HepG2 (cell line): ENCODE data around the gene NGDN. TPM values are rescaled to one million over a fixed set of nuclear protein-coding genes. Genes with fewer than 3 reads are reported as not detected.

ENCODE experiments used
- ATAC-seq: fragments of 200-7000 bp; cut with Tn5 transposase; 3 replicates; pipeline ENCODE4 v1.9.1; 2020; ENCODE audit warnings: mild to moderate bottlenecking, moderate library complexity
- BruUV-seq: library from RNA; stranded (reverse); fragments of 400-500 nt; replicated peaks from 2 replicates; lab custom pipeline; 2021; lab: Mats Ljungman, UMichigan
- CTCF ChIA-PET: fragments of 300-600 bp; formaldehyde crosslinking; extraction: SDS; loops from one replicate; lab custom pipeline; 2021; ENCODE audit warnings: low total read pairs, inconsistent platforms, low intra/inter-chr PET ratio; lab: Yijun Ruan, JAX
- POLR2A ChIA-PET: fragments of 350-600 bp; sonication (Branson Sonifier 250); formaldehyde crosslinking; loops from one replicate; lab custom pipeline; 2020; ENCODE audit warnings: antibody characterized with exemption, inconsistent platforms; lab: Yijun Ruan, JAX
- DNase-seq: peaks from one replicate; pipeline ENCODE4 v3.0.0-alpha.2; 2015; ENCODE audit warnings: low spot score
- FAIRE-seq: peaks from 3 replicates; lab custom pipeline; 2011; peaks lifted over from hg19 to GRCh38; lab: Jason Lieb, UNC
- H2AFZ ChIP-seq: one replicate; pipeline ENCODE4 v1.6.1; 2011; ENCODE audit warnings: low read length, inconsistent platforms
- H3K27ac ChIP-seq: fragments of 300-600 bp; 3 replicates; pipeline ENCODE4 v1.8.0; 2011; ENCODE audit warnings: mixed run types, mild to moderate bottlenecking, mixed read lengths, low read length, inconsistent platforms; ENCODE audit not compliant: insufficient read depth; ENCODE audit errors: extremely low read length
- H3K27me3 ChIP-seq, 2 experiments: fragments of 200-600 bp in 1 of 2; 2 replicates in 1 of 2; 3 replicates in 1 of 2; pipeline versions ENCODE4 v1.6.0 to v1.8.0; 2011; ENCODE audit warnings: low read length in 2 of 2, mild to moderate bottlenecking in 2 of 2, moderate library complexity in 2 of 2, inconsistent platforms in 1 of 2; ENCODE audit not compliant: insufficient read depth in 2 of 2, control insufficient read depth in 1 of 2
- H3K36me3 ChIP-seq, 2 experiments: fragments of 200-600 bp in 1 of 2; replicated peaks in 1 of 2; 2 replicates in 1 of 2; 3 replicates in 1 of 2; pipeline versions ENCODE4 v1.5.1 to v1.8.0; 2011; ENCODE audit warnings: low read length in 2 of 2, inconsistent platforms in 1 of 2; ENCODE audit not compliant: insufficient read depth in 2 of 2, control insufficient read depth in 1 of 2
- H3K4me1 ChIP-seq: 2 replicates; pipeline ENCODE4 v1.5.1; 2012; ENCODE audit warnings: low read length, inconsistent platforms; ENCODE audit not compliant: insufficient read depth
- H3K4me2 ChIP-seq: 2 replicates; pipeline ENCODE4 v1.6.0; 2011; ENCODE audit warnings: low read depth, low read length, inconsistent platforms
- H3K4me3 ChIP-seq, 3 experiments: fragments of 200-600 bp in 1 of 3; sonication (generic), shearing (Covaris generic) in 1 of 3; replicated peaks in 1 of 3; 2 replicates each; pipeline ENCODE4 v1.5.1; 2011 to 2016; ENCODE audit warnings: low read length in 3 of 3, inconsistent platforms in 2 of 3, low read depth in 2 of 3, mild to moderate bottlenecking in 2 of 3, control low read depth in 1 of 3, mixed read lengths in 1 of 3; ENCODE audit not compliant: insufficient read depth in 1 of 3
- H3K79me2 ChIP-seq: one replicate; pipeline ENCODE4 v1.6.1; 2011; ENCODE audit warnings: low read length, inconsistent platforms; ENCODE audit not compliant: insufficient read depth
- H3K9ac ChIP-seq: 2 replicates; pipeline ENCODE4 v1.6.0; 2011; ENCODE audit warnings: mild to moderate bottlenecking, low read depth, low read length, inconsistent platforms; ENCODE audit not compliant: insufficient read depth
- H3K9me3 ChIP-seq: 2 replicates; pipeline ENCODE4 v1.5.1; 2012; ENCODE audit warnings: mild to moderate bottlenecking, low read length
- H4K20me1 ChIP-seq: 2 replicates; pipeline ENCODE4 v1.6.0; 2011; ENCODE audit warnings: inconsistent platforms, mild to moderate bottlenecking, low read length, moderate library complexity; ENCODE audit not compliant: insufficient read depth
- AGO2 ChIP-seq: fragments of 200-400 bp; formaldehyde crosslinking; optimal IDR thresholded peaks from 2 replicates; pipeline ENCODE3; 2017; ENCODE audit warnings: mild to moderate bottlenecking, low read depth, low read length, moderate library complexity
- CENPX ChIP-seq: sonication (generic); formaldehyde crosslinking; IDR thresholded peaks from 2 replicates; pipeline ENCODE4 v1.9.0; 2021; ENCODE audit warnings: mild to moderate bottlenecking, missing genetic modification reagents, moderate library complexity
- EHMT2 ChIP-seq: fragments of 200-600 bp; sonication (generic); IDR thresholded peaks from 2 replicates; pipeline ENCODE4 v1.7.0; 2017; ENCODE audit warnings: antibody characterized with exemption, low read depth, low read length, borderline replicate concordance
- HNF4A ChIP-seq: sonication (generic); formaldehyde crosslinking; IDR thresholded peaks from 2 replicates; pipeline ENCODE4 v1.4.0; 2020; ENCODE audit warnings: missing genetic modification reagents
- KAT7 ChIP-seq: IDR thresholded peaks from 2 replicates; pipeline ENCODE4 v1.6.1; 2018; ENCODE audit warnings: borderline replicate concordance, missing compliant biosample characterization
- MAX ChIP-seq: IDR thresholded peaks from 2 replicates; pipeline ENCODE4 v1.6.1; 2012; ENCODE audit warnings: inconsistent platforms
- MNT ChIP-seq: fragments of 450-650 bp; IDR thresholded peaks from 2 replicates; pipeline ENCODE4 v1.6.1; 2016
- PHF21A ChIP-seq: sonication (generic); formaldehyde crosslinking; IDR thresholded peaks from 2 replicates; pipeline ENCODE4 v1.5.0; 2020; ENCODE audit warnings: mild to moderate bottlenecking, missing genetic modification reagents
- SMAD1 ChIP-seq: sonication (generic); formaldehyde crosslinking; IDR thresholded peaks from 2 replicates; pipeline ENCODE4 v1.4.0; 2020; ENCODE audit warnings: missing genetic modification reagents, low read depth, mild to moderate bottlenecking, borderline replicate concordance
- TBL1XR1 ChIP-seq: fragments of 150-350 bp; IDR thresholded peaks from 2 replicates; pipeline ENCODE4 v1.6.1; 2014; ENCODE audit warnings: borderline replicate concordance, low read length; ENCODE audit not compliant: partially characterized antibody
- TFE3 ChIP-seq: IDR thresholded peaks from 2 replicates; pipeline ENCODE4 v1.6.1; 2016
- TRIM24 ChIP-seq: sonication (generic); formaldehyde crosslinking; IDR thresholded peaks from 2 replicates; pipeline ENCODE4 v1.8.0; 2022; ENCODE audit warnings: mild to moderate bottlenecking, missing genetic modification reagents
- USF2 ChIP-seq, 2 experiments: sonication (generic) in 1 of 2; formaldehyde crosslinking in 1 of 2; IDR thresholded peaks; 2 replicates each; pipeline versions ENCODE4 v1.5.1 to v1.6.1; 2011 to 2020; ENCODE audit warnings: borderline replicate concordance in 1 of 2, low read depth in 1 of 2, low read length in 1 of 2, mild to moderate bottlenecking in 1 of 2, missing genetic modification reagents in 1 of 2, moderate library complexity in 1 of 2
- ZBTB7A ChIP-seq: sonication (generic); formaldehyde crosslinking; IDR thresholded peaks from 2 replicates; pipeline ENCODE4 v1.8.0; 2022; ENCODE audit warnings: mild to moderate bottlenecking, missing genetic modification reagents
- ZEB1 ChIP-seq: IDR thresholded peaks from 2 replicates; pipeline ENCODE4 v1.6.1; 2012; ENCODE audit warnings: mild to moderate bottlenecking, low read depth, inconsistent platforms; ENCODE audit not compliant: insufficient replicate concordance
- ZNF20 ChIP-seq: sonication (generic); formaldehyde crosslinking; IDR thresholded peaks from 2 replicates; pipeline ENCODE4 v1.4.0; 2020; ENCODE audit warnings: mild to moderate bottlenecking, moderate library complexity, missing genetic modification reagents
- ZNF644 ChIP-seq: IDR thresholded peaks from 2 replicates; pipeline ENCODE4 v1.6.1; 2016; ENCODE audit warnings: low read depth
- WGBS: methylation state at CpG from one replicate; pipeline ENCODE4 v1.1.6; 2017; ENCODE audit warnings: low lambda C conversion rate; 5-methylcytosine and 5-hydroxymethylcytosine counted together
- in situ Hi-C: cut with HindIII; loops from 2 replicates; pipeline ENCODE4 v1.10.0; 2017; ENCODE audit warnings: low pct_unique_long_range_greater_than_20kb; ENCODE audit not compliant: extremely low pct_ligation_motif_present
- intact Hi-C: fragments of 100-400 bp; cut with micrococcal nuclease; formaldehyde crosslinking; loops from one replicate; pipeline ENCODE4 v1.10.0; 2022; ENCODE audit not compliant: unreplicated experiment
- polyA plus RNA-seq, 8 experiments: library from polyadenylated mRNA; depleted of rRNA in 3 of 8; stranded (reverse) in 7 of 8; unstranded in 1 of 8; fragments of >200 nt; fragmentation: Illumina TruSeq in 4 of 8; extraction: Trizol in 4 of 8; gene quantifications; 2 replicates each; pipeline versions ENCODE4 v1.2.1 to v1.2.3, GENCODE V29; 2011 to 2016; ENCODE audit warnings: low read depth in 4 of 8, missing spikeins in 1 of 8, mixed read lengths in 1 of 8; ENCODE audit not compliant: insufficient read depth in 1 of 8
- total RNA-seq, 5 experiments: library from RNA; depleted of rRNA; stranded (reverse); fragments of >200 nt; fragmentation: Illumina TruSeq; extraction: Trizol; gene quantifications; 2 replicates each; pipeline ENCODE4 v1.2.3, GENCODE V29; 2016; ENCODE audit warnings: low read depth in 1 of 5

Gene NGDN
- total and polyA plus RNA-seq, 2 of the 13 experiments (the other 11 are each of a cell fraction or from before 2014, with no cell fraction given), result 154 to 216 TPM

- Histone ChIP-seq H3K79me2 (no peaks in the 10 kb centered on the region), H4K20me1 (no peaks in the 10 kb centered on the region), H3K36me3 (no peaks in the 10 kb centered on the region), H3K4me1 (peaks cover 12% of the 10 kb centered on the region), H3K9ac (no peak overlapping the region), H2AFZ (peak overlapping the region; percentile 7), H3K4me2 (peak overlapping the region; percentile 4; the same call in 1 of the 2 replicates), H3K27ac (no peak overlapping the region), H3K9me3 (no peaks in the 10 kb centered on the region), H3K4me3 (no peak overlapping the region), H3K27me3 (peaks cover 0 to 19% of the 10 kb centered on the region in 2 experiments; a peak in 1 of 5 replicates)
- intact Hi-C loops (no loop called here), in situ Hi-C loops (no loop called here)
- WGBS, result 27% methylated on average over 7 of the region's 7 CpGs
- ATAC-seq (peak; percentile 29; the same call in 2 of the 3 replicates), DNase-seq (peak; percentile 50), FAIRE-seq (no peak)
- BruUV-seq, result no TSS peak
- ChIA-PET POLR2A (interaction anchor here (1.0 to 1.3 kb wide), 2 partner anchors 10 to 12 kb away, joined by 3 to 4 read pairs; partner anchors contain the start of gene MYH7), CTCF (no interaction called here)
- TF ChIP-seq ZNF644 (CRISPR knock-in tag), result peak; percentile 81
- no peak for TF ChIP-seq AGO2
- peak; percentile 79 for TF ChIP-seq HNF4A (CRISPR knock-in tag)
- no peak for TF ChIP-seq TRIM24 (CRISPR knock-in tag)
- no peak for TF ChIP-seq TBL1XR1
- 0 out of 2 replicates have a peak, but pooled peaks have one; percentile 43 for TF ChIP-seq EHMT2
- no peak for TF ChIP-seq SMAD1 (CRISPR knock-in tag)
- no peak; the same call in none of the 2 replicates for TF ChIP-seq USF2 (IDR thresholded peaks at IDR 0.05; ENCODE audit: low read depth, low read length)
- TF ChIP-seq USF2 (CRISPR knock-in tag; IDR thresholded peaks at IDR 0.05; ENCODE audit: borderline replicate concordance), result peak; percentile 64; the same call in 1 of the 2 replicates
- 0 out of 2 replicates have a peak, but pooled peaks have one; percentile 33 for TF ChIP-seq ZNF20
- 0 out of 2 replicates have a peak, but pooled peaks have one; percentile 36 for TF ChIP-seq MNT
- TF ChIP-seq TFE3 (CRISPR knock-in tag), result 0 out of 2 replicates have a peak, but pooled peaks have one; percentile 21
- peak; percentile 66 for TF ChIP-seq ZEB1
- no peak for TF ChIP-seq CENPX (CRISPR knock-in tag)
- TF ChIP-seq PHF21A, result 0 out of 2 replicates have a peak, but pooled peaks have one; percentile 43
- no peak for TF ChIP-seq KAT7
- TF ChIP-seq MAX, result peak; percentile 59
- no peak for TF ChIP-seq ZBTB7A (CRISPR knock-in tag)
Observed at GRCh38 chr14:23447361-23448350, 21.8 kb upstream of the NGDN start.
